Measurements from ENCODE around the gene TAS1R2.
A peak's percentile ranks its signal among the peaks of the same experiment; 100 is the strongest.

The TAS1R2 gene

DNA sequence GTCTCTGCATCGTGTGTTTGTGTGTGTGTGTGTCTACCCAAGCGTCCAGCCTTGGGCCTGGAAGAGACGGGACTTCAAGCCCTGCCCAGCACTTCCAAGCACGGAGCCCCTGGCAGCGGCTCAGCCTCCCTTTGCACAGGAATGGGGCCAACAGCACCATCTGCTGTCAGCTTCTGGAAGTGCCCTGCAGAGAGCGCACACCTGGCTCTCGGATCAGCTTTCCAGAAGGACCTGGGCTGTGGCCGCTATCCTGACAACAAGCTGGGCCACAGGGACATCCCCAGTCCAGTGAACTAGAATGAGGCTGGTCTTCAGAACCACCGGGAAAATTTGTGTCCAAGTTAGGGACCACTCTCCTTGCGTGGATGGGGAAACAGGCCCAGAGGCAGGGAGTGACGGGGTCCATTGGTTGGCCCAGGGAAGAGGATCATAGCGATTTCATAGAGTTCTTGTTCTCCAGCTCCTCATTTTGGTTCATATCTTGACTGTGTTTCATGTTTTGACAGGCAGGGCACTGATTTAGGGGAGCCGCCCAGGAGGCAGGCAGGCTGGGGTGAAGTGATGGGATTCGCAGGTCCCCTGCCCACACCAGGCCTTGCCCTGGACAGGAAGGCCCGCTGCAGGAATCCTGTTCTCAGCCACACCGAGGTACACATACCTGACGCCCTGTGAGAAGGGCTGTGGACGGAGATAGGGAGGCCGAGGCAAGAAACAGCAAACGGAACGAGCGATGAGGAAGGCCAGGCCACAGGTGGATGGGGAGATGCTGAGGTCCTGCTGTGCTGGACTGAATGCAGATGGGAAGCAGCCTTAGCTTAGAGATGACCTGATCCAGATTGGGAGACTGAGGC lies 38.4 kb downstream of the TAS1R2 start:
- no peaks in the 10 kb centered on the region for H3K4me1 ChIP-seq
- TF ChIP-seq, protein P1, sequence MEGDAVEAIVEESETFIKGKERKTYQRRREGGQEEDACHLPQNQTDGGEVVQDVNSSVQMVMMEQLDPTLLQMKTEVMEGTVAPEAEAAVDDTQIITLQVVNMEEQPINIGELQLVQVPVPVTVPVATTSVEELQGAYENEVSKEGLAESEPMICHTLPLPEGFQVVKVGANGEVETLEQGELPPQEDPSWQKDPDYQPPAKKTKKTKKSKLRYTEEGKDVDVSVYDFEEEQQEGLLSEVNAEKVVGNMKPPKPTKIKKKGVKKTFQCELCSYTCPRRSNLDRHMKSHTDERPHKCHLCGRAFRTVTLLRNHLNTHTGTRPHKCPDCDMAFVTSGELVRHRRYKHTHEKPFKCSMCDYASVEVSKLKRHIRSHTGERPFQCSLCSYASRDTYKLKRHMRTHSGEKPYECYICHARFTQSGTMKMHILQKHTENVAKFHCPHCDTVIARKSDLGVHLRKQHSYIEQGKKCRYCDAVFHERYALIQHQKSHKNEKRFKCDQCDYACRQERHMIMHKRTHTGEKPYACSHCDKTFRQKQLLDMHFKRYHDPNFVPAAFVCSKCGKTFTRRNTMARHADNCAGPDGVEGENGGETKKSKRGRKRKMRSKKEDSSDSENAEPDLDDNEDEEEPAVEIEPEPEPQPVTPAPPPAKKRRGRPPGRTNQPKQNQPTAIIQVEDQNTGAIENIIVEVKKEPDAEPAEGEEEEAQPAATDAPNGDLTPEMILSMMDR (IDR thresholded peaks at IDR 0.05) = peak; percentile 55
- H3K4me3 ChIP-seq (ENCODE audit: low read depth, low read length) = no peak overlapping the region
- no peak overlapping the region for H3K27ac ChIP-seq
- H3K4me2 ChIP-seq (ENCODE audit: low read length) = no peak overlapping the region
- no peaks in the 10 kb centered on the region for H3K9me3 ChIP-seq (ENCODE audit: control insufficient read depth, low read length)
- H3K79me2 ChIP-seq = no peaks in the 10 kb centered on the region
- no peak overlapping the region for H2AFZ ChIP-seq
- H3K36me3 ChIP-seq (ENCODE audit: control insufficient read depth, insufficient read depth, low read length) = no peaks in the 10 kb centered on the region
- no peak overlapping the region for H3K9ac ChIP-seq
- H3K27me3 ChIP-seq (ENCODE audit: control insufficient read depth, insufficient read depth, low read length) = no peaks in the 10 kb centered on the region

DNA sequence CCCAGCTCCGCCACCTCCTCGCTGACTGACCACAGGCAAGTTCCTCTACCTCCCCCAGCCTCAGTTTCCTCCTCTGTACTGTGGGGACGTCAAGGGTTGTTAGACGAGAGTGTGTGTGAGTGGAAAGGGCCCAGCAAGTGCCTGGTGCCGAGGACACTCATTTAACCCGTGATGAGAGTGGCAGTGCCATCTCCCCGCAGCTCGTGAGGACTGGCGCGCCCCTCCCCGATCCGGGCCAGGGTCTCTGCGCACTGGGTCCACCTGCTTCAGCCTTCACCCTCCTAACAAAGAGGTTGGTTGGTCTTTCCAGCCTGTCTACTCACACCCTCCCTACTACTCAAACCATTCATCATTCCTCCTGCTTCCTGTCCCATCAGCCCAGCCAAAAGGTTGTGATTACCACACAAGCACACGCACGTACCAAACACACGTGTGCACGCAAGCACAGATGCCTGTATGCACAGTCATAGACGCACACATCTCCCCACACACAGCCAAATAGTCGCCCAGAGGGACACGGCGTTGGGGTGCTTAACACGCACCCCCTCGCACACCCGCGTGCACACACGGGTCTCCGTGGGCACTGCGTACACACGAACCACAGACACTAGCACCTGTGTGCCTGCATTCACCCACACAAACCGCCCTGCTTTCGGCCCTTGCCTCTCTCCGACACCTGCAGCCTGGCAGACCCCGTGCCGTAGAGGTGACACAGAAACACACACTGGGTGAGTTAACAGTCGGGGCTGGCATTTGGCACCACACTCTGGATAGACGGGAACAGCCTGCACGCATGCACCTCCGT lies 39.3 kb downstream of the TAS1R2 start:
- no peak overlapping the region for H3K9ac ChIP-seq
- H3K79me2 ChIP-seq = no peaks in the 10 kb centered on the region
- H3K27me3 ChIP-seq (ENCODE audit: control insufficient read depth, insufficient read depth, low read length) = no peaks in the 10 kb centered on the region

DNA sequence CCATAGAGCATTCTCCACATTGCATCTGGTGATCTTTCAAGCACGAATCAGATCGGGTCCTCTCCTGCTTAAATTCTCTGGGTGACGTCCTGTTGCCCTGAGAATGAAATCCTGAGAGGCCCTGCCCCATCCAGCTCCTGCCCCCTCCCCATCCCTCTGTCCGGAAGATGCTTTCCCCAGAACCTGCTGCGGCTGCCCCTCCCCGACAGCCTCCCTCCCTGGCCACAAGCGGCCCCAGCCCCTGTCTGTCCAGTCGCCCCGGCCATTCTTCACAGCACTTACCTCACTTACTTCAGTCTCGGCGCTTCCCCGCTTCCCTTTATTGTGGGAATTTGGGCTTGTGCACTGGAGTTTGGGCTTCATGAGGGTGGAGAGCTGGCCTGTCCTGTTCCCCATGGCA lies 40.3 kb downstream of the TAS1R2 start:
- Histone ChIP-seq H3K4me1 (no peaks in the 10 kb centered on the region), H3K27me3 (ENCODE audit: control insufficient read depth, insufficient read depth, low read length) (no peaks in the 10 kb centered on the region), H3K4me2 (ENCODE audit: low read length) (no peak overlapping the region), H3K4me3 (ENCODE audit: low read depth, low read length) (no peak overlapping the region), H3K36me3 (ENCODE audit: control insufficient read depth, insufficient read depth, low read length) (no peaks in the 10 kb centered on the region), H3K79me2 (no peaks in the 10 kb centered on the region), H3K27ac (no peak overlapping the region), H3K9me3 (ENCODE audit: control insufficient read depth, low read length) (no peaks in the 10 kb centered on the region), H2AFZ (no peak overlapping the region), H3K9ac (no peak overlapping the region)
- TF ChIP-seq, protein P1 (IDR thresholded peaks at IDR 0.05) = no peak

More for the DNA sequence above, 39.3 kb downstream of the TAS1R2 start:
- Histone ChIP-seq H3K4me2 (ENCODE audit: low read length) (no peak overlapping the region), H3K27ac (no peak overlapping the region), H3K9me3 (ENCODE audit: control insufficient read depth, low read length) (no peaks in the 10 kb centered on the region), H3K4me1 (no peaks in the 10 kb centered on the region), H3K4me3 (ENCODE audit: low read depth, low read length) (no peak overlapping the region), H3K36me3 (ENCODE audit: control insufficient read depth, insufficient read depth, low read length) (no peaks in the 10 kb centered on the region), H2AFZ (no peak overlapping the region)
- TF ChIP-seq, protein P1 (IDR thresholded peaks at IDR 0.05) = no peak

DNA sequence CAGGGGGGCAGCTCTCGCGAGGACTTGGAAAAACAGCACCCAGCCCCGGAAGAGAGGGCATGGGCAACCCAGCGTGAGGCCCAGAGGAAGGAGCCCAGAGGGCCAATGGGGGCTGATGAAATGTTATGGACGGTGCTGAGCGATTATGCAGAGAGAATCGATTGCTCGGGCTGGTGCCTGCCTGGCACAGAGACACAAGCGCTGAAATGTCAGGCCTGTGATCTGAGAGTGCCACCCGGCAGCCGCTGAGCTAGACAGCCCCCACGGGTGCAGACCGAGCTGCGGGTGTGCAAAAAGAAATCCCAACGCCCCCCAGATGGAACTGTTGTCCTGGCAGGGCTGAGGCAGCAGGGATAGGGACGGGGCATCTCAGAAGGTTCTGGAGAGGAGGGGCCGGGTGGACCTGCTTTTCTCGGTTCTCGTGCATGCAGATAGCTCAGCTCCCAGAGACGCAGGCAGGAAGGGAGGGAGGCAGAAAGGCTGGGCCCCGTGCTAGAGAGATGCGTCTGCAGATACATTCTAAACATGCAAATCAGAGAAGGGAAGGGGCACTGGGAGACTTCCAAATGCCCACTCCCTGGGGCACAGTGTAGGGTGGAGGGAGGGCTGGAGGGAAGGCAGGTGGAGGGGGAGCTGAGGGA lies 41.5 kb downstream of the TAS1R2 start:
- no peaks in the 10 kb centered on the region for H3K9me3 ChIP-seq (ENCODE audit: control insufficient read depth, low read length)
- H2AFZ ChIP-seq = no peak overlapping the region
- H3K9ac ChIP-seq = no peak overlapping the region
- H3K27me3 ChIP-seq (ENCODE audit: control insufficient read depth, insufficient read depth, low read length) = no peaks in the 10 kb centered on the region
- TF ChIP-seq, protein P1 (IDR thresholded peaks at IDR 0.05) = no peak
- no peak overlapping the region for H3K4me2 ChIP-seq (ENCODE audit: low read length)
- H3K4me1 ChIP-seq = no peaks in the 10 kb centered on the region
- H3K79me2 ChIP-seq = no peaks in the 10 kb centered on the region
- no peaks in the 10 kb centered on the region for H3K36me3 ChIP-seq (ENCODE audit: control insufficient read depth, insufficient read depth, low read length)
- H3K27ac ChIP-seq = no peak overlapping the region
- no peak overlapping the region for H3K4me3 ChIP-seq (ENCODE audit: low read depth, low read length)

Data from parathyroid adenoma (tissue), 2 donors.